Thoracic aorta (tissue), 2 donors: ENCODE results near the gene BMERB1. TPM values are rescaled to one million over a fixed set of nuclear protein-coding genes. Genes with fewer than 3 reads are reported as not detected.
A peak's percentile ranks its signal among the peaks of the same experiment; 100 is the strongest.
"Not testable (repeated sequence)": the region's sequence is repeated elsewhere in the genome, so short reads cannot be mapped to it uniquely, and the experiment has no call there.

Experiments
- ATAC-seq: fragments of 150-250 bp; one replicate; pipeline ENCODE4 v1.8.0; 2017; ENCODE audit warnings: low read depth; ENCODE audit not compliant: insufficient number of reproducible peaks, low FRiP score
- DNase-seq: peaks from one replicate; pipeline ENCODE4 v3.0.0-alpha.2; 2020; ENCODE audit warnings: low spot score
- H3K27ac ChIP-seq, 2 donors: fragments of 200-600 bp; sonication (generic); 1 replicate in 1 of 2; 2 replicates in 1 of 2; pipeline ENCODE4 v1.5.1; 2016; ENCODE audit warnings: mild to moderate bottlenecking in 2 of 2, moderate library complexity in 2 of 2
- H3K27me3 ChIP-seq: fragments of 200-600 bp; sonication (generic); replicated peaks from 2 replicates; pipeline ENCODE4 v1.6.0; 2016; ENCODE audit warnings: mild to moderate bottlenecking; ENCODE audit not compliant: insufficient read depth
- H3K36me3 ChIP-seq: fragments of 200-600 bp; sonication (generic); one replicate; pipeline ENCODE4 v1.5.1; 2016
- H3K4me1 ChIP-seq, 2 donors: fragments of 200-600 bp; sonication (generic); 1 replicate in 1 of 2; 2 replicates in 1 of 2; pipeline versions ENCODE4 v1.5.1 to v1.6.0; 2016; ENCODE audit warnings: low read depth in 2 of 2, mild to moderate bottlenecking in 1 of 2; ENCODE audit not compliant: control insufficient read depth in 1 of 2
- H3K4me3 ChIP-seq: fragments of 200-600 bp; sonication (generic); 2 replicates; pipeline ENCODE4 v1.5.1; 2016; ENCODE audit warnings: mild to moderate bottlenecking
- H3K9me3 ChIP-seq: fragments of 200-600 bp; sonication (generic); 2 replicates; pipeline ENCODE4 v1.5.1; 2016
- CTCF ChIP-seq: fragments of 200-600 bp; sonication (generic); IDR thresholded peaks from one replicate; pipeline ENCODE4 v1.5.1; 2019; ENCODE audit warnings: antibody characterized with exemption
- total RNA-seq, 2 donors: library from RNA; depleted of rRNA; stranded (reverse); fragments of >200 nt; gene quantifications; one replicate each; pipeline versions ENCODE4 v1.1.0 to v1.2.3, GENCODE V29; 2016

BMERB1 gene
- total RNA-seq, 2 donors from 2014 or later: 75.1 to 95.2 TPM

- DNase-seq: no peak
- Histone ChIP-seq H3K36me3 (no peaks in the 10 kb centered on the region), H3K27me3 (no peaks in the 10 kb centered on the region), H3K4me3 (no peak overlapping the region), H3K27ac (no peak overlapping the region), H3K4me1 (no peaks in the 10 kb centered on the region), H3K9me3 (no peaks in the 10 kb centered on the region)
- no peak for TF ChIP-seq CTCF
- ATAC-seq: no peak
These were observed 12.2 kb upstream of the BMERB1 start for GRCh38 chr16:15422222-15422621.

- Histone ChIP-seq H3K4me1 (peaks cover 0 to 5% of the 10 kb centered on the region in 2 donors), H3K27me3 (no peaks in the 10 kb centered on the region), H3K9me3 (no peaks in the 10 kb centered on the region), H3K4me3 (no peak overlapping the region), H3K36me3 (no peaks in the 10 kb centered on the region), H3K27ac (no peak overlapping the region)
- no peak for TF ChIP-seq CTCF
- ATAC-seq: no peak
- no peak for DNase-seq
These were observed 8.5 kb upstream of the BMERB1 start for GRCh38 chr16:15425861-15426260.

DNA sequence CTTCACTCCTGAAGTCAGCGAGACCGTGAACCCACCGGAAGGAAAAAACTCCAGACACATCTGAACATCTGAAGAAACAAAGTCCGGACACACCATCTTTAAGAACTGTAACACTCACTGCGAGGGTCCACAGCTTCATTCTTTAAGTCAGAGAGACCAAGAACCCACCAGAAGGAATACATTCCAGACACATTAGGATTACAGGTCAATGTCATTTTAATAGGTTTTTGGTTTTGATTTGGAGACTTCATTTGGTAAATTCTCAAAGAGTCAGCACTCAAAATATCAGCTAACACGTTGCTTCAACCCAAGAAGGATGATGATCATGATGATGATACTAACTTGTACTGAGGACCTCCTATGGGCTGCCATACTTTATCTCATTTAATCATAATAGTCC is 7.6 kb upstream of the BMERB1 start:
- ATAC-seq (no peak), DNase-seq (no peak)
- H3K27ac ChIP-seq: no peak overlapping the region
- no peaks in the 10 kb centered on the region for H3K9me3 ChIP-seq
- no peak overlapping the region for H3K4me3 ChIP-seq
- TF ChIP-seq CTCF: no peak
- H3K27me3 ChIP-seq: no peaks in the 10 kb centered on the region
- H3K4me1 ChIP-seq: peaks cover 0 to 5% of the 10 kb centered on the region in 2 donors
- no peaks in the 10 kb centered on the region for H3K36me3 ChIP-seq

- TF ChIP-seq CTCF: peak; percentile 74
- no peak overlapping the region for H3K27ac ChIP-seq
- H3K27me3 ChIP-seq: no peaks in the 10 kb centered on the region
- H3K9me3 ChIP-seq: no peaks in the 10 kb centered on the region
- peak; percentile 24 for DNase-seq
- H3K36me3 ChIP-seq: no peaks in the 10 kb centered on the region
- peak overlapping the region; percentile 50 for H3K4me3 ChIP-seq
- ATAC-seq: peak; percentile 83
- peaks cover 0 to 5% of the 10 kb centered on the region in 2 donors for H3K4me1 ChIP-seq
These were observed 6.6 kb upstream of the BMERB1 start for GRCh38 chr16:15427648-15428239.

GRCh38 chr16:15430884-15431283 is 3.5 kb upstream of the BMERB1 start:
- peaks cover 5 to 17% of the 10 kb centered on the region in 2 donors for H3K4me1 ChIP-seq
- H3K27me3 ChIP-seq, ATAC-seq, H3K4me3 ChIP-seq, DNase-seq, H3K36me3 ChIP-seq, H3K9me3 ChIP-seq, H3K27ac ChIP-seq: not testable (repeated sequence)

DNA sequence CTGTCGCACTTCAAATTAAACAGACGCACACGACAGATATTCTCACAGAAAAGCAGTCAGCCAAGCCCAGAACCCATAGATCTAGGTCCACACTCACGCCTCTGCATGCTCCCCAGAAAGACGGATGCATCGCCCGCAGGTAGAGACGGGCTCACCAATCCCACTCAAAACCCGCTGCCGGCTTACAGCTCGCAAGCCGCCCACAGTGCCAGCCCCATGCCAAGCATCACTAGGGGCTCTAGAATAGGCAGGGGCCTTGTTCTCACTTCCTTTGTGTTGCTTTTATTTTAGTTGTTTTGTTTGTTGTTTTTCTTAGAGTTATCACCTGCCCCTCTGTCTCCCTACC is 336 bp upstream of the BMERB1 start:
- TF ChIP-seq CTCF: no peak
- Histone ChIP-seq H3K9me3 (no peaks in the 10 kb centered on the region), H3K36me3 (no peaks in the 10 kb centered on the region), H3K27ac (peak overlapping the region; percentile 64 to 70), H3K4me1 (peaks cover 0 to 20% of the 10 kb centered on the region in 2 donors), H3K27me3 (no peaks in the 10 kb centered on the region), H3K4me3 (peak overlapping the region; percentile 82)
- ATAC-seq (no peak), DNase-seq (no peak)
